ENCODE results near the gene ERF. TPM values are rescaled to one million over a fixed set of nuclear protein-coding genes. Genes with fewer than 3 reads are reported as not detected.

The ERF gene
- total RNA-seq, 1 experiment from 2014 or later = 96.1 TPM

DNA sequence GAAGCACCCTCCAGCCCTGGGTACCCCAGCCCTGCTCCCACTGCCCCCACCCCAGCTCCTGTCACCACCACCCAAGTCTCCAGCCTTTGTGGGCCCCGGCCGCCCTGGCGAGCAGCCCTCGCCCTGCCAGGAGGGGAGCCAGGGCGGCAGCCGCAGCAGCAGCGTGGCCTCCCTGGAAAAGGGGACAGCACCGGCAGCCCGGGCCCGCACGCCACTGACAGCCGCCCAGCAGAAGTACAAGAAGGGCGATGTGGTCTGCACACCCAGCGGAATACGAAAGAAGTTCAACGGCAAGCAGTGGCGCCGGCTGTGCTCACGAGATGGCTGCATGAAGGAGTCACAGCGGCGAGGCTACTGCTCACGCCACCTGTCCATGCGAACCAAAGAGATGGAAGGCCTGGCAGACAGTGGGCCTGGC is 18.1 kb upstream of the ERF start:
- ChIA-PET RAD21 (ENCODE audit: low non-redundant PET in 1 of 2, low total read pairs in 2 of 2, uncharacterized antibody in 2 of 2, unreplicated experiment in 2 of 2) (no interaction called here), POLR2A (no interaction called here), CTCF (no interaction called here)
- no peak overlapping the region for H3K4me2 ChIP-seq (ENCODE audit: low read length)
- BruUV-seq (replicated peaks) = no TSS peak
- no peaks in the 10 kb centered on the region for H4K20me1 ChIP-seq (ENCODE audit: insufficient read depth)
- peaks cover 20 to 30% of the 10 kb centered on the region in 2 experiments for H3K4me1 ChIP-seq (ENCODE audit: control insufficient read depth in 1 of 2, insufficient read depth in 2 of 2, low read length in 2 of 2)
- H3K79me2 ChIP-seq (ENCODE audit: insufficient read depth, low read length) = peaks cover 16% of the 10 kb centered on the region
- no peaks in the 10 kb centered on the region for H3K27me3 ChIP-seq (ENCODE audit: insufficient read depth, low read length)
- H3K9me2 ChIP-seq (ENCODE audit: insufficient read depth) = no peaks in the 10 kb centered on the region
- no peak for TF ChIP-seq POLR2AphosphoS5 (IDR thresholded peaks at IDR 0.05; ENCODE audit: low read depth, low read length)
- TF ChIP-seq JUND (IDR thresholded peaks at IDR 0.05) = no peak
- TF ChIP-seq, protein P1, sequence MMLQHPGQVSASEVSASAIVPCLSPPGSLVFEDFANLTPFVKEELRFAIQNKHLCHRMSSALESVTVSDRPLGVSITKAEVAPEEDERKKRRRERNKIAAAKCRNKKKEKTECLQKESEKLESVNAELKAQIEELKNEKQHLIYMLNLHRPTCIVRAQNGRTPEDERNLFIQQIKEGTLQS (IDR thresholded peaks at IDR 0.05) = no peak
- no peak for TF ChIP-seq EZH2phosphoT487 (IDR thresholded peaks at IDR 0.05; ENCODE audit: borderline replicate concordance)
- no peak for TF ChIP-seq ZFX (IDR thresholded peaks at IDR 0.05)
- TF ChIP-seq, protein P2, sequence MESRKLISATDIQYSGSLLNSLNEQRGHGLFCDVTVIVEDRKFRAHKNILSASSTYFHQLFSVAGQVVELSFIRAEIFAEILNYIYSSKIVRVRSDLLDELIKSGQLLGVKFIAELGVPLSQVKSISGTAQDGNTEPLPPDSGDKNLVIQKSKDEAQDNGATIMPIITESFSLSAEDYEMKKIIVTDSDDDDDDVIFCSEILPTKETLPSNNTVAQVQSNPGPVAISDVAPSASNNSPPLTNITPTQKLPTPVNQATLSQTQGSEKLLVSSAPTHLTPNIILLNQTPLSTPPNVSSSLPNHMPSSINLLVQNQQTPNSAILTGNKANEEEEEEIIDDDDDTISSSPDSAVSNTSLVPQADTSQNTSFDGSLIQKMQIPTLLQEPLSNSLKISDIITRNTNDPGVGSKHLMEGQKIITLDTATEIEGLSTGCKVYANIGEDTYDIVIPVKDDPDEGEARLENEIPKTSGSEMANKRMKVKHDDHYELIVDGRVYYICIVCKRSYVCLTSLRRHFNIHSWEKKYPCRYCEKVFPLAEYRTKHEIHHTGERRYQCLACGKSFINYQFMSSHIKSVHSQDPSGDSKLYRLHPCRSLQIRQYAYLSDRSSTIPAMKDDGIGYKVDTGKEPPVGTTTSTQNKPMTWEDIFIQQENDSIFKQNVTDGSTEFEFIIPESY (IDR thresholded peaks at IDR 0.05; ENCODE audit: extremely low read depth, insufficient replicate concordance, low read length) = no peak
- no peak for TF ChIP-seq POLR2A (IDR thresholded peaks at IDR 0.05; ENCODE audit: borderline replicate concordance, extremely low read depth, insufficient read depth, insufficient read length)
- TF ChIP-seq SIN3A (IDR thresholded peaks at IDR 0.05; ENCODE audit: low read depth) = no peak
- TF ChIP-seq YY1 (IDR thresholded peaks at IDR 0.05; ENCODE audit: extremely low read depth, insufficient replicate concordance, low read depth, low read length) = no peak
- TF ChIP-seq, protein P3, sequence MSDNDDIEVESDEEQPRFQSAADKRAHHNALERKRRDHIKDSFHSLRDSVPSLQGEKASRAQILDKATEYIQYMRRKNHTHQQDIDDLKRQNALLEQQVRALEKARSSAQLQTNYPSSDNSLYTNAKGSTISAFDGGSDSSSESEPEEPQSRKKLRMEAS (IDR thresholded peaks at IDR 0.05) = no peak
- TF ChIP-seq EZH2 (IDR thresholded peaks at IDR 0.05) = no peak
- TF ChIP-seq SP1 (IDR thresholded peaks at IDR 0.05; ENCODE audit: low read depth) = no peak
- TF ChIP-seq FOSL1 (IDR thresholded peaks at IDR 0.05; ENCODE audit: low read depth) = no peak
- TF ChIP-seq RAD21 (IDR thresholded peaks at IDR 0.05; ENCODE audit: low read depth) = no peak
- TF ChIP-seq, protein P4, sequence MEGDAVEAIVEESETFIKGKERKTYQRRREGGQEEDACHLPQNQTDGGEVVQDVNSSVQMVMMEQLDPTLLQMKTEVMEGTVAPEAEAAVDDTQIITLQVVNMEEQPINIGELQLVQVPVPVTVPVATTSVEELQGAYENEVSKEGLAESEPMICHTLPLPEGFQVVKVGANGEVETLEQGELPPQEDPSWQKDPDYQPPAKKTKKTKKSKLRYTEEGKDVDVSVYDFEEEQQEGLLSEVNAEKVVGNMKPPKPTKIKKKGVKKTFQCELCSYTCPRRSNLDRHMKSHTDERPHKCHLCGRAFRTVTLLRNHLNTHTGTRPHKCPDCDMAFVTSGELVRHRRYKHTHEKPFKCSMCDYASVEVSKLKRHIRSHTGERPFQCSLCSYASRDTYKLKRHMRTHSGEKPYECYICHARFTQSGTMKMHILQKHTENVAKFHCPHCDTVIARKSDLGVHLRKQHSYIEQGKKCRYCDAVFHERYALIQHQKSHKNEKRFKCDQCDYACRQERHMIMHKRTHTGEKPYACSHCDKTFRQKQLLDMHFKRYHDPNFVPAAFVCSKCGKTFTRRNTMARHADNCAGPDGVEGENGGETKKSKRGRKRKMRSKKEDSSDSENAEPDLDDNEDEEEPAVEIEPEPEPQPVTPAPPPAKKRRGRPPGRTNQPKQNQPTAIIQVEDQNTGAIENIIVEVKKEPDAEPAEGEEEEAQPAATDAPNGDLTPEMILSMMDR (IDR thresholded peaks at IDR 0.05 in 2 of 3, conservative IDR thresholded peaks at IDR 0.05 in 1 of 3; ENCODE audit: borderline replicate concordance in 1 of 3, insufficient read depth in 1 of 3, low read depth in 2 of 3, low read length in 2 of 3) = no peak
- TF ChIP-seq, protein P5, sequence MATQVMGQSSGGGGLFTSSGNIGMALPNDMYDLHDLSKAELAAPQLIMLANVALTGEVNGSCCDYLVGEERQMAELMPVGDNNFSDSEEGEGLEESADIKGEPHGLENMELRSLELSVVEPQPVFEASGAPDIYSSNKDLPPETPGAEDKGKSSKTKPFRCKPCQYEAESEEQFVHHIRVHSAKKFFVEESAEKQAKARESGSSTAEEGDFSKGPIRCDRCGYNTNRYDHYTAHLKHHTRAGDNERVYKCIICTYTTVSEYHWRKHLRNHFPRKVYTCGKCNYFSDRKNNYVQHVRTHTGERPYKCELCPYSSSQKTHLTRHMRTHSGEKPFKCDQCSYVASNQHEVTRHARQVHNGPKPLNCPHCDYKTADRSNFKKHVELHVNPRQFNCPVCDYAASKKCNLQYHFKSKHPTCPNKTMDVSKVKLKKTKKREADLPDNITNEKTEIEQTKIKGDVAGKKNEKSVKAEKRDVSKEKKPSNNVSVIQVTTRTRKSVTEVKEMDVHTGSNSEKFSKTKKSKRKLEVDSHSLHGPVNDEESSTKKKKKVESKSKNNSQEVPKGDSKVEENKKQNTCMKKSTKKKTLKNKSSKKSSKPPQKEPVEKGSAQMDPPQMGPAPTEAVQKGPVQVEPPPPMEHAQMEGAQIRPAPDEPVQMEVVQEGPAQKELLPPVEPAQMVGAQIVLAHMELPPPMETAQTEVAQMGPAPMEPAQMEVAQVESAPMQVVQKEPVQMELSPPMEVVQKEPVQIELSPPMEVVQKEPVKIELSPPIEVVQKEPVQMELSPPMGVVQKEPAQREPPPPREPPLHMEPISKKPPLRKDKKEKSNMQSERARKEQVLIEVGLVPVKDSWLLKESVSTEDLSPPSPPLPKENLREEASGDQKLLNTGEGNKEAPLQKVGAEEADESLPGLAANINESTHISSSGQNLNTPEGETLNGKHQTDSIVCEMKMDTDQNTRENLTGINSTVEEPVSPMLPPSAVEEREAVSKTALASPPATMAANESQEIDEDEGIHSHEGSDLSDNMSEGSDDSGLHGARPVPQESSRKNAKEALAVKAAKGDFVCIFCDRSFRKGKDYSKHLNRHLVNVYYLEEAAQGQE (IDR thresholded peaks at IDR 0.05; ENCODE audit: low read depth) = no peak
- TF ChIP-seq EGR1 (IDR thresholded peaks at IDR 0.05; ENCODE audit: low read depth) = no peak
- no peak for TF ChIP-seq CBX3 (IDR thresholded peaks at IDR 0.05; ENCODE audit: low read depth)
- H3K9me3 ChIP-seq (ENCODE audit: control insufficient read depth in 1 of 2, insufficient read depth in 1 of 2, low read depth in 1 of 2, low read length in 2 of 2) = no peaks in the 10 kb centered on the region
- DNase-seq (ENCODE audit: low read depth, low spot score) (no peak), ATAC-seq (no peak)
- no peak overlapping the region for H2AFZ ChIP-seq (ENCODE audit: low read depth, low read length, poor library complexity, severe bottlenecking)
- no peak overlapping the region for H3K4me3 ChIP-seq (replicated peaks in 1 of 2; ENCODE audit: low read depth in 1 of 2, low read length in 2 of 2)
- intact Hi-C loops (cut with micrococcal nuclease) = no loop called here
- no peak overlapping the region for H3K27ac ChIP-seq (ENCODE audit: low read depth, low read length)
- H3K9ac ChIP-seq (ENCODE audit: low read length) = no peak overlapping the region
- peaks cover 3 to 5% of the 10 kb centered on the region in 2 experiments; a peak in 2 of 4 replicates for H3K36me3 ChIP-seq (ENCODE audit: control insufficient read depth in 1 of 2, insufficient read depth in 2 of 2, low read length in 2 of 2)
